ENCODE data around the gene CAMTA1.

The CAMTA1 gene

GRCh38 chr1:7388141-7388487 is 602.9 kb downstream of the CAMTA1 start:
- DNase-seq (ENCODE audit: low read depth) = no peak

GRCh38 chr1:7388488-7389185 is 603.4 kb downstream of the CAMTA1 start:
- no peak for DNase-seq (ENCODE audit: low read depth)

GRCh38 chr1:7389201-7389905 is 604.1 kb downstream of the CAMTA1 start:
- no peak for DNase-seq (ENCODE audit: low read depth)

- no peak for DNase-seq (ENCODE audit: low read depth)
Observed at GRCh38 chr1:7389906-7390603, 604.8 kb downstream of the CAMTA1 start.

- DNase-seq (ENCODE audit: low read depth) = no peak
Observed at GRCh38 chr1:7390604-7391000, 605.3 kb downstream of the CAMTA1 start.

GRCh38 chr1:7393136-7393535 is 607.9 kb downstream of the CAMTA1 start:
- no peak for DNase-seq (ENCODE audit: low read depth)

- DNase-seq (ENCODE audit: low read depth) = no peak
Observed at GRCh38 chr1:7395251-7395650, 610.0 kb downstream of the CAMTA1 start.

GRCh38 chr1:7398982-7399381 is 613.7 kb downstream of the CAMTA1 start:
- DNase-seq (ENCODE audit: low read depth) = no peak

GRCh38 chr1:7399514-7400125 is 614.4 kb downstream of the CAMTA1 start:
- DNase-seq (ENCODE audit: low read depth) = no peak

GRCh38 chr1:7400566-7400965 is 615.3 kb downstream of the CAMTA1 start:
- DNase-seq (ENCODE audit: low read depth) = no peak

GRCh38 chr1:7401814-7402547 is 616.7 kb downstream of the CAMTA1 start:
- DNase-seq (ENCODE audit: low read depth) = no peak

- no peak for DNase-seq (ENCODE audit: low read depth)
Observed at GRCh38 chr1:7402548-7402850, 617.2 kb downstream of the CAMTA1 start.

- no peak for DNase-seq (ENCODE audit: low read depth)
Observed at GRCh38 chr1:7403265-7404045, 618.2 kb downstream of the CAMTA1 start.

GRCh38 chr1:7404046-7404742 is 618.9 kb downstream of the CAMTA1 start:
- no peak for DNase-seq (ENCODE audit: low read depth)

- no peak for DNase-seq (ENCODE audit: low read depth)
Observed at GRCh38 chr1:7405844-7406500, 620.7 kb downstream of the CAMTA1 start.

GRCh38 chr1:7406641-7407543 is 621.6 kb downstream of the CAMTA1 start:
- no peak for DNase-seq (ENCODE audit: low read depth)

GRCh38 chr1:7407544-7407895 is 622.3 kb downstream of the CAMTA1 start:
- DNase-seq (ENCODE audit: low read depth) = no peak

GRCh38 chr1:7407980-7408770 is 622.9 kb downstream of the CAMTA1 start:
- no peak for DNase-seq (ENCODE audit: low read depth)

- DNase-seq (ENCODE audit: low read depth) = no peak
Observed at GRCh38 chr1:7408771-7409150, 623.5 kb downstream of the CAMTA1 start.
